Hepatocyte (in vitro differentiated cells): ENCODE results near the gene SLC15A2. TPM values are rescaled to one million over a fixed set of nuclear protein-coding genes. Genes with fewer than 3 reads are reported as not detected.

Source experiments
- DNase-seq: peaks from one replicate; pipeline ENCODE4 v3.0.0-alpha.2; 2016; ENCODE audit warnings: low spot score
- H2AFZ ChIP-seq: fragments of 200-600 bp; sonication (generic); 2 replicates; pipeline ENCODE4 v1.6.0; 2016; ENCODE audit warnings: antibody characterized with exemption, mild to moderate bottlenecking
- H3K27ac ChIP-seq: fragments of 200-600 bp; sonication (generic); 2 replicates; pipeline ENCODE4 v1.5.1; 2016; ENCODE audit warnings: mild to moderate bottlenecking
- H3K27me3 ChIP-seq: fragments of 200-600 bp; sonication (generic); 2 replicates; pipeline ENCODE4 v1.6.1; 2016
- H3K36me3 ChIP-seq: fragments of 200-600 bp; sonication (generic); replicated peaks from 2 replicates; pipeline ENCODE4 v1.5.1; 2016; ENCODE audit warnings: low read depth; ENCODE audit not compliant: insufficient read depth
- H3K4me1 ChIP-seq: fragments of 200-600 bp; sonication (generic); 2 replicates; pipeline ENCODE4 v1.5.1; 2016; ENCODE audit warnings: mild to moderate bottlenecking, moderate library complexity; ENCODE audit not compliant: insufficient read depth
- H3K4me2 ChIP-seq: fragments of 200-600 bp; sonication (generic); 2 replicates; pipeline ENCODE4 v1.6.0; 2016
- H3K4me3 ChIP-seq: fragments of 200-600 bp; sonication (generic); 2 replicates; pipeline ENCODE4 v1.5.1; 2016; ENCODE audit warnings: mild to moderate bottlenecking
- H3K79me2 ChIP-seq: fragments of 200-600 bp; sonication (generic); 2 replicates; pipeline ENCODE4 v1.6.0; 2017; ENCODE audit warnings: mild to moderate bottlenecking
- H3K9me2 ChIP-seq: fragments of 200-600 bp; sonication (generic); replicated peaks from 2 replicates; pipeline ENCODE4 v1.6.0; 2017; ENCODE audit warnings: mild to moderate bottlenecking; ENCODE audit not compliant: insufficient read depth
- H3K9me3 ChIP-seq: fragments of 200-600 bp; sonication (generic); 2 replicates; pipeline ENCODE4 v1.5.1; 2016; ENCODE audit warnings: low read depth, mild to moderate bottlenecking
- H4K20me1 ChIP-seq: fragments of 200-600 bp; sonication (generic); 2 replicates; pipeline ENCODE4 v1.6.0; 2016; ENCODE audit warnings: mild to moderate bottlenecking; ENCODE audit not compliant: insufficient read depth, poor library complexity, severe bottlenecking
- CTCF ChIP-seq: fragments of 200-600 bp; sonication (generic); IDR thresholded peaks from 2 replicates; pipeline ENCODE4 v1.5.1; 2016; ENCODE audit warnings: antibody characterized with exemption, mild to moderate bottlenecking; ENCODE audit not compliant: poor library complexity
- EZH2 ChIP-seq: fragments of 200-600 bp; sonication (generic); IDR thresholded peaks from 2 replicates; pipeline ENCODE4 v1.6.1; 2016; ENCODE audit warnings: antibody characterized with exemption, mild to moderate bottlenecking, borderline replicate concordance
- EZH2phosphoT487 ChIP-seq: fragments of 200-600 bp; sonication (generic); IDR thresholded peaks from one replicate; pipeline ENCODE4 v1.6.1; 2018; ENCODE audit warnings: antibody characterized with exemption, mild to moderate bottlenecking, low read depth, moderate library complexity; ENCODE audit not compliant: unreplicated experiment, severe bottlenecking
- WGBS: methylation state at CpG from one replicate; pipeline ENCODE4 v1.1.6; 2016; ENCODE audit warnings: low lambda C conversion rate; ENCODE audit errors: missing lambda C conversion rate; 5-methylcytosine and 5-hydroxymethylcytosine counted together
- polyA plus RNA-seq: library from polyadenylated mRNA; unstranded; fragments of >200 nt; fragmentation: Nextera tagmentation; extraction: Ambion mirVana; gene quantifications from 2 replicates; pipeline ENCODE4 v1.2.1, GENCODE V29; 2016
- total RNA-seq: library from RNA; depleted of rRNA; stranded (reverse); fragments of >200 nt; gene quantifications from 2 replicates; pipeline ENCODE4 v1.2.3, GENCODE V29; 2014

Gene SLC15A2
- total and polyA plus RNA-seq, 2 experiments from 2014 or later = 5.4 to 11.2 TPM

GRCh38 chr3:121957674-121958415 lies 63.6 kb downstream of the SLC15A2 start:
- TF ChIP-seq EZH2 = no peak
- TF ChIP-seq EZH2phosphoT487 = no peak
- TF ChIP-seq CTCF = no peak
- no peaks in the 10 kb centered on the region for H3K36me3 ChIP-seq
- no peaks in the 10 kb centered on the region for H3K4me1 ChIP-seq
- H2AFZ ChIP-seq = no peak overlapping the region
- H3K4me3 ChIP-seq = no peak overlapping the region
- H3K9me3 ChIP-seq = no peaks in the 10 kb centered on the region
- no peaks in the 10 kb centered on the region for H4K20me1 ChIP-seq
- no peak overlapping the region for H3K4me2 ChIP-seq
- 91% methylated on average over 2 of the region's 2 CpGs for WGBS
- H3K27me3 ChIP-seq = no peaks in the 10 kb centered on the region
- DNase-seq = no peak
- no peaks in the 10 kb centered on the region for H3K9me2 ChIP-seq
- no peaks in the 10 kb centered on the region for H3K79me2 ChIP-seq
- no peak overlapping the region for H3K27ac ChIP-seq

- Histone ChIP-seq H3K4me2 (no peak overlapping the region), H3K27me3 (no peaks in the 10 kb centered on the region), H3K4me1 (no peaks in the 10 kb centered on the region), H3K9me2 (no peaks in the 10 kb centered on the region), H3K36me3 (no peaks in the 10 kb centered on the region), H3K4me3 (no peak overlapping the region), H4K20me1 (no peaks in the 10 kb centered on the region), H2AFZ (no peak overlapping the region), H3K27ac (no peak overlapping the region), H3K9me3 (no peaks in the 10 kb centered on the region), H3K79me2 (no peaks in the 10 kb centered on the region)
- TF ChIP-seq EZH2phosphoT487 = no peak
- no peak for TF ChIP-seq EZH2
- no peak for TF ChIP-seq CTCF
- 73% methylated on average over 3 of the region's 3 CpGs for WGBS
- no peak for DNase-seq
Measured at GRCh38 chr3:121958801-121959200, 64.6 kb downstream of the SLC15A2 start.

DNA sequence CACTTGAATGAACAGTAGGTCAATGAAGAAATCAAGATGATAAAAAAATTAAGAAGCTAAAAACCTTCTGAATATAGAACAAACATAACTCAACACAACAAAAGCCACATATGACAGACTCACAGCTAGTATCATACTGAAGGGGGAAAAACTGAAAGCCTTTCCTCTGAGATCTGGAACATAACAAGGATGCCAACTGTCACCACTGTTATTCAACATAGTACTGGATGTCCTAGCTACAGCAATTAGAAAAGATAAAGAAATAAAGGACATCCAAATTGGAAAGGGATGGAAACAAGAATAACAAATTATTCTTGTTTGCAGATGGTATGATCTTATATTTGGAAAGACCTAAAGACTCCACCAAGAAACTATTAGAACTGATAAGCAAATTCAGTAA lies 67.1 kb downstream of the SLC15A2 start:
- TF ChIP-seq EZH2 (no peak), CTCF (no peak), EZH2phosphoT487 (no peak)
- no peaks in the 10 kb centered on the region for H3K79me2 ChIP-seq
- no peaks in the 10 kb centered on the region for H3K9me2 ChIP-seq
- no peak overlapping the region for H3K27ac ChIP-seq
- H3K4me2 ChIP-seq = no peak overlapping the region
- no peaks in the 10 kb centered on the region for H3K27me3 ChIP-seq
- no peak overlapping the region for H3K4me3 ChIP-seq
- no peaks in the 10 kb centered on the region for H3K9me3 ChIP-seq
- no peaks in the 10 kb centered on the region for H3K36me3 ChIP-seq
- no peak overlapping the region for H2AFZ ChIP-seq
- DNase-seq = no peak
- no peaks in the 10 kb centered on the region for H3K4me1 ChIP-seq
- H4K20me1 ChIP-seq = no peaks in the 10 kb centered on the region
